SH-SY5Y (cell line): Measurements from ENCODE around the gene IZUMO1R.

Experiments used
- GATA2 ChIP-seq: IDR thresholded peaks from 2 replicates; pipeline ENCODE4 v1.6.1; 2011; ENCODE audit warnings: mild to moderate bottlenecking, low read depth, low read length
- GATA3 ChIP-seq: IDR thresholded peaks from 2 replicates; pipeline ENCODE4 v1.6.1; 2011; ENCODE audit warnings: low read depth, mild to moderate bottlenecking, low read length, moderate library complexity

DNA sequence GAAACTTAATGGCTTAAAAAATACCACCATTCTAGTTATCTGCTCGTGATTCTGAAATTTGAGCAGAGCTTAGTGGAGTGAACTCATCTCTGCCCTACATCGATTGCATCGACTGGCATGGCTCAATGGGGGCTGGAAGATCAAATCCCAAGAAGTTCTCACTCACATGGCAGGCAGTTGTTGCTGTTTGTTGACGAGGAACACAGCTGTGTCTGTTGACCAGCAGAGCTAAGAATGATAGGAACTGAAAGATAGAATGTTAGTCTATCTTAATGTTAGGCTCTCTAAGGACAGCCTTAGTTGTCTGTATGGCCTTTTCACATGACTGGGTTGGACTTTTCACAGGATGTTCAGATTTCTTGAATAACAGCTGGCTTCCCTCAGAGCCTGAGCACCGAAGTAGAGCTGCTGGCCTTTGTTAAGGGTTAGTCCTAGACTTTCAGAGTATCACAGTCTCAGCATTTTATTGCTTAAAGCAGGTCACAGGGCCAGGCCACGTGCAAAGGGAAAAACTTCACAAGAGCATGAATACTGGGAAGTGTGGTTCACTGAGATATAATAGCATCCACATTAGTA lies 31.6 kb upstream of the IZUMO1R start:
- TF ChIP-seq GATA2 = no peak
- TF ChIP-seq GATA3 = no peak
